ENCODE data around the gene CHMP4A. TPM values are rescaled to one million over a fixed set of nuclear protein-coding genes. Genes with fewer than 3 reads are reported as not detected.

The CHMP4A gene
- total and polyA plus RNA-seq, 2 of the 13 experiments (the other 11 are each of a cell fraction or from before 2014, with no cell fraction given): 83.6 to 113 TPM

DNA sequence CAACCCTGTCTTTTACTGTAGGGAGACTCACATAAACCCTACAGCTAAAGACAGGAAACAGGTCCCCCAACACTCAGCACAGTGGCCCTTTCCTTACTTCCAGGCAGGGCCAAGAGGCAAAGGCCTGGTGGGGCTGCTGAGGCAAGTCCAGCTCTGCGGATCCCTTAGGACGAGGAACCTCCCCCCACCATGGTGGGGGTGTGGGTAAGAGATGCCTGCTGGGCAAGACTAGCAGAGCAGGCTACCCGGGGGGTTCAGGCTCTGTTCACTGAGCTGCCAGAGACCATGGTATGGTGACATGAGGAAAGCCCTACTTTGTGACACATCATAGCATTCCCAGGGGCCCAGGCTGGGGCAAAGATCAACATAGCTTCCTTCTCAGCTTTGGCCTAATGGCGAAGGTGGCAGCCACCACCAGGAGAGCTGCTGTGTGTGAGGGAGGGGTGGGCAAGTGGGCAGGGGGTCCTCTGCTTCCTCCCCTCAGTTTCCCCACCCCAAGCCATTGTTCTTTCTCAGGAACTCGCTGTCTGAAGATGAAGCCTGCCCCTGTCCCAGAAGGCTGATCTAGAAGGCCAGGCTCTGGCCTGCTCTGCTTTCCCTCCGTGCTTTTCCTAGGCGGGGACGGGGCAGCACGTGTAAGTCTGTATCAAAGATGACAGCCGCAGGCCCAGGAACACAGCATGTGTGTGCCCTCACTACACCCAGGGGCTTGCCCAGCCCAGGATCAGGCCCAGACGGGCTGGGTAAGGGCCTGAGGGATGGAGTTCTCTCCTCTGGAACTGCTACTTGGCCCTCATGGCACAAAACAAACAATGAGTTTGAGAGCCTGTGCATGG, 39.2 kb upstream of the CHMP4A start (continued):
- TF ChIP-seq ZFP1 (CRISPR knock-in tag; IDR thresholded peaks at IDR 0.05): no peak
- no peak for TF ChIP-seq TARDBP (CRISPR knock-in tag; IDR thresholded peaks at IDR 0.05)
- TF ChIP-seq MYC (CRISPR knock-in tag; IDR thresholded peaks at IDR 0.05; ENCODE audit: borderline replicate concordance): peak; percentile 71
- TF ChIP-seq ZNF451 (CRISPR knock-in tag; IDR thresholded peaks at IDR 0.05): no peak
- peak; percentile 68 for TF ChIP-seq RXRB (CRISPR knock-in tag; IDR thresholded peaks at IDR 0.05; ENCODE audit: borderline replicate concordance)
- TF ChIP-seq, protein P1, sequence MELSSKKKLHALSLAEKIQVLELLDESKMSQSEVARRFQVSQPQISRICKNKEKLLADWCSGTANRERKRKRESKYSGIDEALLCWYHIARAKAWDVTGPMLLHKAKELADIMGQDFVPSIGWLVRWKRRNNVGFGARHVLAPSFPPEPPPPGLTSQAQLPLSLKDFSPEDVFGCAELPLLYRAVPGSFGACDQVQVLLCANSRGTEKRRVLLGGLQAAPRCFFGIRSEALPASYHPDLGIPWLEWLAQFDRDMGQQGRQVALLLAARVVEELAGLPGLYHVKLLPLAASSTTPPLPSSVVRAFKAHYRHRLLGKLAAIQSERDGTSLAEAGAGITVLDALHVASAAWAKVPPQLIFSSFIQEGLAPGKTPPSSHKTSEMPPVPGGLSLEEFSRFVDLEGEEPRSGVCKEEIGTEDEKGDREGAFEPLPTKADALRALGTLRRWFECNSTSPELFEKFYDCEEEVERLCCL (CRISPR knock-in tag; IDR thresholded peaks at IDR 0.05; ENCODE audit: borderline replicate concordance): 0 out of 2 replicates have a peak, but pooled peaks have one; percentile 68
- no peak for TF ChIP-seq ZNF569 (CRISPR knock-in tag; IDR thresholded peaks at IDR 0.05; ENCODE audit: borderline replicate concordance)
- no peak for TF ChIP-seq PCBP1 (IDR thresholded peaks at IDR 0.05; ENCODE audit: borderline replicate concordance, low read depth, low read length)
- TF ChIP-seq ZNF775 (CRISPR knock-in tag; IDR thresholded peaks at IDR 0.05; ENCODE audit: borderline replicate concordance): no peak
- TF ChIP-seq, protein P2, sequence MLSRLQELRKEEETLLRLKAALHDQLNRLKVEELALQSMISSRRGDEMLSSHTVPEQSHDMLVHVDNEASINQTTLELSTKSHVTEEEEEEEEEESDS (CRISPR knock-in tag; IDR thresholded peaks at IDR 0.05; ENCODE audit: borderline replicate concordance): no peak
- no peak for TF ChIP-seq ZBTB8A (CRISPR knock-in tag; IDR thresholded peaks at IDR 0.05; ENCODE audit: borderline replicate concordance, low read depth)
- TF ChIP-seq, protein P3, sequence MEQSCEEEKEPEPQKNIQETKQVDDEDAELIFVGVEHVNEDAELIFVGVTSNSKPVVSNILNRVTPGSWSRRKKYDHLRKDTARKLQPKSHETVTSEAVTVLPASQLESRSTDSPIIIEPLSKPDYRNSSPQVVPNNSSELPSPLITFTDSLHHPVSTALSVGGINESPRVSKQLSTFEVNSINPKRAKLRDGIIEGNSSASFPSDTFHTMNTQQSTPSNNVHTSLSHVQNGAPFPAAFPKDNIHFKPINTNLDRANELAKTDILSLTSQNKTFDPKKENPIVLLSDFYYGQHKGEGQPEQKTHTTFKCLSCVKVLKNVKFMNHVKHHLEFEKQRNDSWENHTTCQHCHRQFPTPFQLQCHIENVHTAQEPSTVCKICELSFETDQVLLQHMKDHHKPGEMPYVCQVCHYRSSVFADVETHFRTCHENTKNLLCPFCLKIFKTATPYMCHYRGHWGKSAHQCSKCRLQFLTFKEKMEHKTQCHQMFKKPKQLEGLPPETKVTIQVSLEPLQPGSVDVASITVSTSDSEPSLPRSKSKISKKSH (CRISPR knock-in tag; IDR thresholded peaks at IDR 0.05; ENCODE audit: borderline replicate concordance): peak; percentile 50
- no peak for TF ChIP-seq SOX13 (IDR thresholded peaks at IDR 0.05)
- peak; percentile 77 to 88; a peak in 3 of 4 replicates for TF ChIP-seq SOX13 (CRISPR knock-in tag; conservative IDR thresholded peaks at IDR 0.05 in 1 of 2, IDR thresholded peaks at IDR 0.05 in 1 of 2)
- no peak for TF ChIP-seq KDM1A (CRISPR knock-in tag; IDR thresholded peaks at IDR 0.05)
- no peak for TF ChIP-seq PRPF4 (IDR thresholded peaks at IDR 0.05; ENCODE audit: low read depth, low read length, poor library complexity, severe bottlenecking)
- no peak for TF ChIP-seq ZNF616 (CRISPR knock-in tag; IDR thresholded peaks at IDR 0.05; ENCODE audit: low read depth)
- no peak for TF ChIP-seq TCF7L2 (IDR thresholded peaks at IDR 0.05; ENCODE audit: low read depth, low read length)
- no peak for TF ChIP-seq ZFP62 (CRISPR knock-in tag; IDR thresholded peaks at IDR 0.05)
- TF ChIP-seq HMG20B (CRISPR knock-in tag; conservative IDR thresholded peaks at IDR 0.05): no peak
- TF ChIP-seq ZNF883 (CRISPR knock-in tag; IDR thresholded peaks at IDR 0.05; ENCODE audit: not compliant biosample characterization): peak; percentile 17
- no peak; the same call in 1 of the 2 replicates for TF ChIP-seq ZKSCAN8 (CRISPR knock-in tag; IDR thresholded peaks at IDR 0.05; ENCODE audit: borderline replicate concordance)
- TF ChIP-seq, protein P4, sequence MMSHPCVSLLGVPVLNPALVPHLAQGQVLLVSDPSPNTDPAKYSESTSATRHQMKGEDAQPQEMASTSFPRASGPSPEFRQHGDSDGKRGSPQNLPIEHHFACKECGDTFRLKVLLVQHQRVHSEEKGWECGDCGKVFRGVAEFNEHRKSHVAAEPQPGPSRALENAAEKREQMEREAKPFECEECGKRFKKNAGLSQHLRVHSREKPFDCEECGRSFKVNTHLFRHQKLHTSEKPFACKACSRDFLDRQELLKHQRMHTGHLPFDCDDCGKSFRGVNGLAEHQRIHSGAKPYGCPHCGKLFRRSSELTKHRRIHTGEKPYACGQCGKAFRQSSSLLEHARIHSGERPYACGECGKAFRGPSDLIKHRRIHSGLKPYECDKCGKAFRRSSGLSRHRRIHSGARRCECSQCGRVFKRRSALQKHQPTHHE (CRISPR knock-in tag; IDR thresholded peaks at IDR 0.05; ENCODE audit: borderline replicate concordance): no peak
- peak; percentile 84 for TF ChIP-seq ASH2L (IDR thresholded peaks at IDR 0.05; ENCODE audit: insufficient read length, low read depth, low read length)
- TF ChIP-seq ZNF317 (CRISPR knock-in tag; IDR thresholded peaks at IDR 0.05): no peak
- peak; percentile 89 for TF ChIP-seq ZBTB38 (CRISPR knock-in tag; IDR thresholded peaks at IDR 0.05)

Measured in HepG2 (cell line).